ENCODE results near the gene STK17B.

The STK17B gene

GRCh38 chr2:196184921-196185320 lies 13.5 kb upstream of the STK17B start:
- no peak for DNase-seq

DNA sequence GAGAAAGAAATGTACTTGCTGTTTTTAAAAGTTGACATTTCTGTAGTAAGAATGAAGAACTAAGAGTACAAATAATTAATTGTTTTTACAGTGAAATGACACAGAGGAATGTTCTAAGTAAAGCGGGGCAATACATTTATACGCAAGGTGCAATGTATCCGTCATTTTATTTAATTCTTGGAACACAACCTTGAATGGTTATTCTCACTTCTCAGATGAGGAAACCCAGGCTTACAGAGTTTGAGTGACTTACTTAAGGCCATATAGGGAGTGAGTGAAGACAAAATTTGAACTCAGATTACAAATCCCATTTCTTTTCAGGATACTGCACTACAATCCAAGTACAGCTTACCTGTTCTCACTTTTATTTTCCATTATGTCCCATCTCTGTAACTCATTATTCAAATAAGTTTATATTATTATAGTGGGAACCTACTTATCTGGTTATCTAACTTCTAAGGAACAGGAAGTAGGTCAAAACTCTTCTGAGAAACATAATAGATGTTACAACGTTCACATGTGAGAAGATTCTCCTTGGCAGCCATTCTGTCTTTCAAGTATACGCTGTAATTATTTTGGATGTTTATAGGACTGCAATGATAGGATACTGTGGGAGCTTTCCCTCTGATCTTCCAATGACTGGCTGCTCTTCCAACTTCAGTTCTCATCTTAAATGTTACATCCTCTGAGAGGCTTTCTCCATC lies 12.3 kb upstream of the STK17B start:
- no peak for DNase-seq

DNA sequence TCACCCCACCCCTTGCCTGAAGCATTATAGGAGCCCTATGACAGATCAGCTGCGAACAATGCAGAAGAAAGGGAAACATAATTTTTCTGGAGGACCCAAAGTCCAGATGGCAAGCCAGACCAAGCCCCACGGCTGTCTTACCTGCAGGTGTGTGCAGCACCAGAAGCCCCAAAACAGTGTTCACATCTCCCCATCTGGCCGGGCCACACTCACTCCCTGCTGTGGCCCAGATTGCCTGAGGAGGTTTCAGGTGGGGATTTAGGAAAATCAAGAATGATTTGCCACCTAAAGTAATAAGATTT lies 11.7 kb upstream of the STK17B start:
- DNase-seq, result no peak

- no peak for DNase-seq
Observed at GRCh38 chr2:196182439-196183171, 11.2 kb upstream of the STK17B start.

- no peak for DNase-seq
Observed at GRCh38 chr2:196181484-196181883, 10.1 kb upstream of the STK17B start.

DNA sequence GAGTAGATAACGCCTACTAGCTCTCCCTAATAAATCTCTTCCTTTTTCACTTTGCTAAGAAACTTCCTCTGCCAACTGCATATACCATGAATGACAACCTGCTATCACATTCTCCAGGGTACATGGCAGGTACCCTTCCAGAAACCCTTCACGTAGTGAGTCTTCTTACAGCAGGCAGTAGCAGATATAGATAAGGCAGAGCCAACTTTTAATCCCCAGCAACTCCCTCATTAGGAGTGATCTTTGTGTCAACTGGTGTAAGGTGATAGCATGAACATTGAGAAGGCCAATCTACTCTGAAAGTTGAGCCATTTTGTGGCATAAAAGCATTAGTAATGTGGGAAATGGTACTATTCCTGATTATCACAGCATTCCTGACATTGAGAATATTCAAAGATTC lies 5.7 kb upstream of the STK17B start:
- no peak for DNase-seq

- DNase-seq, result no peak
Observed at GRCh38 chr2:196176142-196176738, 4.9 kb upstream of the STK17B start.

- DNase-seq, result no peak
Observed at GRCh38 chr2:196174404-196174803, 3.0 kb upstream of the STK17B start.

GRCh38 chr2:196173505-196173904 lies 2.1 kb upstream of the STK17B start:
- no peak for DNase-seq

GRCh38 chr2:196172951-196173350 lies 1.6 kb upstream of the STK17B start:
- no peak for DNase-seq

DNA sequence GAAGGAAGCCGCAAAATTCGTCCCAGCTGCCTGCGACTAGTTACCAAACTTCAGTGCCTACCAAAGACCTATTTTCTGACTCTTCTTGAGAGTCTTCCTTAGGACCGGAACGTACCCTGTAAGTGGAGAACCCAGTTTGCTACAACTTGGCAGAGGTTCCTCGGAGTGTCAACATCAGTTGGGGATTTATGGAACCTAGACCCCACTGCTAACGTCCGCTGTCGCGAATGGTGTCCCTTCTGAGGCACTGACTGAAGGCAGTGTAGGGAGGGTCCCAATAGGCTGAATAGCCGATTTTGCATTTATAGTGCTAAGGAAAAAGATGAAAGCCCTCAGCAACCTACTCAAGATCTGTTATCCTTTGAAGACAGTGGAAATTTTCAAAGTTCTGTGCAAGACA lies 568 bp upstream of the STK17B start:
- DNase-seq, result peak in 1 of 58 donors; percentile 37

- peak in 16 of 58 donors; percentile 5 to 44 (median 22) for DNase-seq
Observed at GRCh38 chr2:196170606-196171247, 651 bp downstream of the STK17B start.

DNA sequence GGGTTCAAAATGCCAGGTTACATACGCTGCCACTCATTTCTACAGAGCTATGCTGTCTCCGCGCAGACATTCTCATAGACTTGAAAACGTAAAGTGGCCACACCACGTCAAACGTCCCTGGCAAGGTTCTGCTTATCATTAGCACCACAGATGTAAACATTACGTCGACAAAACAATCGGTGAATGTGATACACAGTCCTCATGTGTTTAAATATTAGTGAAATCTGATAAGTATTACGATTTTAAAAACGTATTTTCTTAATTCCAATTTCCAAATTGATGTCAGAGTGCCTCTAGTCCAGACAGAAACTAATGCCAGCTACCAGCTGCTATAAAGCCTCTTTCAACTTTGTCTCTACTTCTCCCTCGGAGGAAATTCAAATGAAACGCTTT lies 1.2 kb downstream of the STK17B start:
- no peak for DNase-seq

GRCh38 chr2:196169516-196169915 lies 1.9 kb downstream of the STK17B start:
- no peak for DNase-seq

DNA sequence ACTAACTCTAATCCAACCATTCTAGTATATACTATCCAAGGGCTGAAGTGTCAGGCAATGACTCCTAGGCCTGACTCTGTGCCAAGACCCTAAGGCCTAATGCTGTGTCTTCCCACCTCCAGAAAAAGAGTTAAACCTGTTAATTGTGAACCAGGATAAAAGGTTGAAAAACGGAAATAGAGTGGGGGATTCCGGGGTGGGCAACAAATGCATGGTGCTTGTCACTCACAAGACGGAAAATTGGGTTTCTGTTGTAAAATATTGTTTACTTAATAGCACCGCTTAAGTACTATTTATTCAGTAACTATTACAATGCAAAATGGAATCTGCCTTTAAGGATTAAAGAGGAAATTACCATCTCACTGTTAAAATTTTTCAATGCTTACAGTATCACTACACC lies 3.2 kb downstream of the STK17B start:
- no peak for DNase-seq

DNA sequence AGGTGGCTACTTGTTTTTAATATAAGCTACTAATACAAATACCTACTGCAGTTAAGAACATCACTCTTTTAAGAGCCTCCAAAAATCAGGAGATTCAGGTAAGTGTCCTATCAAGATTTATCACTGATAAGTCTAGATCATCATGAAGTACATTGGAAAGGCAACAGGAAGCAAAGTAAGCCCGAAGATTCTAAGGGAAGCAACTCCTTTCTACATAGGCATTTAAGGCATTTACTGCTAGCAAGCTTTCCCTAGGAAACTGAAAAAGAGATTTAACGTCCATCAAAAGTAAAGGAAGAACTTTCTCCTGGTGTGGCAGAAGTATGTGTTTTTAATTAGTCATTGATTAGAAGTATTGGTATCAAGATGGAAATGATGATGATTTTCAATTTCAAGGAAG lies 3.7 kb downstream of the STK17B start:
- DNase-seq, result no peak

DNA sequence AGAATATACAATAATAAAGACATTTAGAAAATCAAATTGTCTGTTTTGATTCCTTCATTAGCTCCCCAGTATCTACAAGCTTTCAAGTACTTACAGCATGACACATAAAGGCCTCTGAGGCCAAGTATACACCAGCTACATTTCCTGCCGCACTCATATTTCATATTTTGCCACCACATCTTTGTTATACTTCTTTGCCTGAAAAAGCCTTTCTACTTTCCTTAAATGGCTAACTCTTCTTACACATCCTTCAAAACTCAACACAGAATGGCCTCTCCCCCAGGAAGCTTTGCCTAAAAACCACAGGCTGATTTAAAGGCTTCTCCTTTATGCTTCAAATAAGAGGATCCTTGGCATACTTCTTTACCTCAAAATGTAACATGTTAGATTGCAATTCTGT lies 4.5 kb downstream of the STK17B start:
- DNase-seq, result no peak

- DNase-seq, result no peak
Observed at GRCh38 chr2:196165016-196165415, 6.4 kb downstream of the STK17B start.

DNA sequence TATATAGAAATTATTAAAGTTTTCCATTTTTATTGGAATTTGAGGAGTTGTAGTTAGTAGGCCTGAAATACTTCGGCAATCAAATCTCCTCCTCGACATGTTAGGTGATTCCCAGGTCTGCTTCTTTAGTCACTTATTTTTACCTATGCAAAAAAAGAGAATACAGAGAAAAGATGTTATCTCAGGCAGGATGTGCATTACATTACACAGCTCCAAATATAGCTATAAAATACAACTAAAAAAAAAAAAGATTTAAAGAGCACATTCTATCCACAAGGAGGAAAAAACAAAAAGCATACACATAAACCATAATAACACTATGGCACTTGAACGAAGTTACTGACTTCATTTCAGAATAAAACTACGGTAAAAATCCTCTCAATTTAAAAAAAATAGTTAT lies 8.1 kb downstream of the STK17B start:
- no peak for DNase-seq

GRCh38 chr2:196162586-196163175 lies 8.7 kb downstream of the STK17B start:
- DNase-seq, result no peak

DNA sequence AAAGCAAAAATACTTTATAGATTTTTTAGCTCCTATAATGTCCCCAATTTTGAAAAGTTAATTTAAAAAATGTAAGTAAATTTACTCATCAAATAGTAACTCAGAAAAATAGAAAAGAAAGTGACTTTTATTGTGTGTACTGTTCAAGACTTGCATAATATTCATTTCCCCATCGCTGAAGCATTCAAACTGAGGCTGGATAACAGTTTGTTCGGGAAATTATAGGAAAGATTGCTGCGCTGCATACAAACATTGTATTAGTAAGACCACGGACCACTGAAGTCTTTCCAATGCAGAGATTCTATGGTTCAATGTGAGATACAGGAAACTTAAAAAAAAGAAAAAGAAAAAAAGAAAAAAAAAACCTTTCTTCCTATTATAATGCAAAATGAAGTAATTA lies 10.4 kb downstream of the STK17B start:
- no peak for DNase-seq

GRCh38 chr2:196160101-196160500 lies 11.3 kb downstream of the STK17B start:
- DNase-seq, result no peak
